CD4-positive, alpha-beta T cell (primary cell): ENCODE results near the gene GLTP. TPM values are rescaled to one million over a fixed set of nuclear protein-coding genes. Genes with fewer than 3 reads are reported as not detected.

Experiments
- ATAC-seq: fragments of 200-7000 bp; cut with Tn5 transposase; one replicate; pipeline ENCODE4 v1.10.0; 2022; ENCODE audit warnings: mild to moderate bottlenecking; ENCODE audit not compliant: poor library complexity
- CTCF ChIA-PET: fragments of 350-600 bp; sonication (Branson Sonifier 250); formaldehyde crosslinking; loops from one replicate; lab custom pipeline; 2021; ENCODE audit warnings: antibody characterized with exemption, inconsistent platforms; lab: Charles Lee
- POLR2A ChIA-PET: fragments of 350-600 bp; sonication (Branson Sonifier 250); formaldehyde crosslinking; loops from one replicate; lab custom pipeline; 2021; ENCODE audit warnings: antibody characterized with exemption, inconsistent platforms; lab: Charles Lee
- DNase-seq, 14 experiments: peaks; one replicate each; pipeline ENCODE4 v3.0.0-alpha.2; 2013 to 2020; ENCODE audit warnings: mixed read lengths in 2 of 14
- H3K27ac ChIP-seq, 2 donors: one replicate each; pipeline versions ENCODE4 v1.5.1 to v1.7.0; 2013; ENCODE audit warnings: low read length in 2 of 2, low read depth in 1 of 2, mild to moderate bottlenecking in 1 of 2
- H3K27me3 ChIP-seq, 2 experiments: 1 replicate in 1 of 2; 2 replicates in 1 of 2; pipeline versions ENCODE4 v1.6.1 to v1.7.0; 2013; ENCODE audit warnings: low read length in 2 of 2, control low read depth in 1 of 2, mild to moderate bottlenecking in 1 of 2, moderate library complexity in 1 of 2; ENCODE audit not compliant: insufficient read depth in 2 of 2, control insufficient read depth in 1 of 2
- H3K36me3 ChIP-seq: one replicate; pipeline ENCODE4 v1.6.1; 2013; ENCODE audit warnings: low read length, control low read depth; ENCODE audit not compliant: insufficient read depth
- H3K4me1 ChIP-seq: one replicate; pipeline ENCODE4 v1.6.1; 2013; ENCODE audit warnings: low read length, control low read depth; ENCODE audit not compliant: insufficient read depth
- H3K4me3 ChIP-seq: one replicate; pipeline ENCODE4 v1.5.1; 2013; ENCODE audit warnings: mild to moderate bottlenecking, low read length, moderate library complexity
- H3K9me3 ChIP-seq, 2 experiments: 1 replicate in 1 of 2; 2 replicates in 1 of 2; pipeline versions ENCODE4 v1.6.1 to v1.7.0; 2013; ENCODE audit warnings: low read length in 2 of 2, mild to moderate bottlenecking in 2 of 2, control low read depth in 1 of 2, moderate library complexity in 1 of 2; ENCODE audit not compliant: control insufficient read depth in 1 of 2, insufficient read depth in 1 of 2
- H3K27ac Mint-ChIP-seq: one replicate; pipeline ENCODE4 v1.8.0; 2020; ENCODE audit warnings: mixed read lengths
- H3K27me3 Mint-ChIP-seq: one replicate; pipeline ENCODE4 v1.8.0; 2021; ENCODE audit warnings: mixed read lengths
- H3K36me3 Mint-ChIP-seq: one replicate; pipeline ENCODE4 v1.8.0; 2021; ENCODE audit warnings: low read depth, mixed read lengths
- H3K4me1 Mint-ChIP-seq: one replicate; pipeline ENCODE4 v1.8.0; 2021; ENCODE audit warnings: low read depth, mixed read lengths
- H3K4me3 Mint-ChIP-seq: one replicate; pipeline ENCODE4 v1.8.0; 2020; ENCODE audit warnings: mild to moderate bottlenecking, mixed read lengths
- H3K9me3 Mint-ChIP-seq: one replicate; pipeline ENCODE4 v1.8.0; 2020; ENCODE audit warnings: mixed read lengths
- intact Hi-C, 2 experiments: fragments of 100-400 bp; cut with DNase I in 1 of 2; cut with micrococcal nuclease in 1 of 2; formaldehyde crosslinking; loops; one replicate each; pipeline versions ENCODE4 v1.15.1 to v1.9.0; 2023 to 2025; cut with DNase I, micrococcal nuclease
- total RNA-seq, 174 experiments: library from RNA in 2 of 174; stranded (reverse) in 2 of 174; gene quantifications; one replicate each; pipeline ENCODE4 v1.2.3 and lab custom pipeline; 2021 to 2026
- TF ChIP-seq, protein P1 (sequence below): fragments of 200-600 bp; IDR thresholded peaks from one replicate; pipeline ENCODE4 v1.8.0; 2022; ENCODE audit warnings: antibody characterized with exemption, mild to moderate bottlenecking

The GLTP gene
- total RNA-seq, 2 experiments from 2014 or later, result 24.8 to 25.2 TPM

DNA sequence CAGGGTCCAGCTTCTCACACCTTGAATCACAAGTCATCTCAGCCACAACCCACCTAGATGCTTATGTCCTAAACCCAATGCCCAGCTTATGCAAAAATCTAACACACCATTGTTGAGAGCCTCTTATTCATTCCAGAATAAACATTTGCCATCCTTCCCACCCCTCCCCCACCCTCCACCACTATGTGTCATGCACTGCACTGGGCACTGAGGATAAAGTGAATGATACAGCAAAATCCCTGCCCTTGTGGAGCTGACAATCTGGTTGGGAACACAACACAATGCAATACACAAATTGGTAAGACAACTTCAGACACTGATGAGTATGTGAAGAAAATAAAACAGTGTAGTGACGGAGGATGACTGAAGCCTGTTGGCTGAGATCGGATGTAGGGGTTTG is 1.4 kb upstream of the GLTP start:
- Mint-ChIP-seq H3K27ac (no peak overlapping the region), H3K36me3 (no peaks in the 10 kb centered on the region), H3K9me3 (no peaks in the 10 kb centered on the region), H3K4me3 (peak overlapping the region; percentile 86), H3K4me1 (peaks cover 42% of the 10 kb centered on the region), H3K27me3 (no peaks in the 10 kb centered on the region)
- no peaks in the 10 kb centered on the region for H3K27me3 ChIP-seq
- no peak for ATAC-seq
- peaks cover 34% of the 10 kb centered on the region for H3K4me1 ChIP-seq
- H3K9me3 ChIP-seq, result no peaks in the 10 kb centered on the region
- CTCF ChIA-PET, result interaction anchor here (1.5 kb wide), 1 partner anchor 19 kb away, joined by 6 read pairs; the partner anchor contains the start of gene TCHP
- POLR2A ChIA-PET, result interaction anchor here (1.7 kb wide), 1 partner anchor 19 kb away, joined by 8 read pairs; the partner anchor contains the start of gene TCHP
- H3K36me3 ChIP-seq, result no peaks in the 10 kb centered on the region
- DNase-seq, result no peak
- intact Hi-C loops, result loop anchor here in 1 of 2 experiments (1.0 to 10.0 kb wide), 5 partner anchors 116 to 453 kb away; partner anchors contain the start of genes ANKRD13A, GIT2, KCTD10 and UBE3B
- TF ChIP-seq, protein P1, sequence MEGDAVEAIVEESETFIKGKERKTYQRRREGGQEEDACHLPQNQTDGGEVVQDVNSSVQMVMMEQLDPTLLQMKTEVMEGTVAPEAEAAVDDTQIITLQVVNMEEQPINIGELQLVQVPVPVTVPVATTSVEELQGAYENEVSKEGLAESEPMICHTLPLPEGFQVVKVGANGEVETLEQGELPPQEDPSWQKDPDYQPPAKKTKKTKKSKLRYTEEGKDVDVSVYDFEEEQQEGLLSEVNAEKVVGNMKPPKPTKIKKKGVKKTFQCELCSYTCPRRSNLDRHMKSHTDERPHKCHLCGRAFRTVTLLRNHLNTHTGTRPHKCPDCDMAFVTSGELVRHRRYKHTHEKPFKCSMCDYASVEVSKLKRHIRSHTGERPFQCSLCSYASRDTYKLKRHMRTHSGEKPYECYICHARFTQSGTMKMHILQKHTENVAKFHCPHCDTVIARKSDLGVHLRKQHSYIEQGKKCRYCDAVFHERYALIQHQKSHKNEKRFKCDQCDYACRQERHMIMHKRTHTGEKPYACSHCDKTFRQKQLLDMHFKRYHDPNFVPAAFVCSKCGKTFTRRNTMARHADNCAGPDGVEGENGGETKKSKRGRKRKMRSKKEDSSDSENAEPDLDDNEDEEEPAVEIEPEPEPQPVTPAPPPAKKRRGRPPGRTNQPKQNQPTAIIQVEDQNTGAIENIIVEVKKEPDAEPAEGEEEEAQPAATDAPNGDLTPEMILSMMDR, result no peak
- no peak overlapping the region for H3K4me3 ChIP-seq
- H3K27ac ChIP-seq, result no peak overlapping the region

DNA sequence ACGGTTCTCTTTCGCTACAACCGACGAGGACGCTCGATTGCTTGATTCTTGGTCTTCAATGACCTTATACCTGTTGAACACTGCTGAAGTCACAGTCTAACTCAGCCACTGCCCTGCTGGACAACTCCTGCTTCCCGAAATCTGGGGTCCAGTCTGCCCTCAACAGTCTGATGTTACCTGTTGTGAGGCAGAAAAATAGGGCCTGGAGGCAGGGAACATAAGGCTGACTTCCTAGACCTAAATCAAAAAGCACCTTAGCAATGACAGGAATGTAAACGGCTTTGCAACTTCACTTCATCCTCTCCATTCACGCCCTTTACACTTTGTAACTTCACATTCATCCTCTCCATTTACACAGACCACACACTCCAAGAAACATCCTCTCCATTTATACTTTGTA is 597 bp upstream of the GLTP start:
- intact Hi-C loops, result loop anchor here (1.0 to 10.0 kb wide), 7 partner anchors 28 to 452 kb away; partner anchors contain the start of genes ANKRD13A (in 1 of the 2), GIT2 (in 1 of the 2), KCTD10 (in 1 of the 2) and UBE3B (in 1 of the 2)
- H3K9me3 ChIP-seq, result no peaks in the 10 kb centered on the region
- peaks cover 47% of the 10 kb centered on the region for H3K4me1 Mint-ChIP-seq
- ChIA-PET POLR2A (interaction anchor here (1.7 kb wide), 1 partner anchor 20 kb away, joined by 8 read pairs; the partner anchor contains the start of gene TCHP), CTCF (interaction anchor here (1.5 kb wide), 1 partner anchor 20 kb away, joined by 6 read pairs; the partner anchor contains the start of gene TCHP)
- ATAC-seq, result no peak
- peak in 1 of 14 experiments; percentile 29 for DNase-seq
- H3K4me3 Mint-ChIP-seq, result peak overlapping the region; percentile 86
- H3K4me1 ChIP-seq, result peaks cover 35% of the 10 kb centered on the region
- H3K27me3 Mint-ChIP-seq, result no peaks in the 10 kb centered on the region
- H3K27me3 ChIP-seq, result no peaks in the 10 kb centered on the region
- peak overlapping the region; percentile 87 for H3K27ac Mint-ChIP-seq
- H3K9me3 Mint-ChIP-seq, result no peaks in the 10 kb centered on the region
- no peaks in the 10 kb centered on the region for H3K36me3 ChIP-seq
- peak overlapping the region in 1 of 2 donors; percentile 32 for H3K27ac ChIP-seq
- no peaks in the 10 kb centered on the region for H3K36me3 Mint-ChIP-seq
- TF ChIP-seq, protein P1, result no peak
- H3K4me3 ChIP-seq, result peak overlapping the region; percentile 63

DNA sequence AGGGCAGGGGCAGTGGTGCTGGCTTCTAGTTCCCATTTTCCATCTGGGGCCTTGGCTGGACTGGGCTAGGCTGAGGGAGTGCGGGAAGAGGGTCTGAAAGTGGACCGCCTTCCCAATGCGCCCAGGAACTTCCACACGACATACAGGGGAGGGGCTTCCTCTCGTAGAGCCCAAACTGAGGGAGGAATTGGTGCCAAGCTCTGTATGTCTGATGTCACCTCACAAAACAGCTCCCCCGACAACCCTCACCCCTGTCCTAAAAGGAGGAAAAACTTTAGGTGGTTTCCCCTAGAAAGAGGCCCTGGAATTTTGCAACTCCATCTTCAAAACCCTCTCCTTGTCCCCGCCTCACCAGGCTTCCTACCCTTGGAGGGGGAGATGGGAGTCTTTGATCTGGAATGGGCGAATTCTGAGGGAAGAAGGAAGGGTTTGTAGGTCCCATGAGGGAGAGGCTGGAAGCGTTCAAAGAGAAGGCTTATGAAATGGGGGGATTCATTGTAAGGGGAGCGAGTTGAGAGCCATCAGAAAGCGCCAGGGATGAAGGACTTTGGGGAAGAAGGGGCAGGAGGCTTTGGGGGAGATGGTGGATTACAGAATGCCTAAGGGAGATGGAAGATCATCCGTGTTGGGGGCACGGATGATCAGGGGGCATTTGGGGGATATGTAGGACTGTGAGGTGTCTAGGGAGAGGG is 844 bp downstream of the GLTP start:
- Mint-ChIP-seq H3K27me3 (no peaks in the 10 kb centered on the region), H3K4me1 (peaks cover 62% of the 10 kb centered on the region), H3K36me3 (peaks cover 8% of the 10 kb centered on the region), H3K4me3 (peak overlapping the region; percentile 92), H3K27ac (peak overlapping the region; percentile 83), H3K9me3 (no peaks in the 10 kb centered on the region)
- CTCF ChIA-PET, result interaction anchor here (2.8 kb wide), 1 partner anchor 34 kb away, joined by 9 read pairs; no protein-coding TSS in a partner anchor
- no peak for ATAC-seq
- Histone ChIP-seq H3K27ac (peak overlapping the region; percentile 81 to 85), H3K36me3 (no peaks in the 10 kb centered on the region), H3K4me1 (peaks cover 35% of the 10 kb centered on the region), H3K4me3 (peak overlapping the region; percentile 98), H3K9me3 (no peaks in the 10 kb centered on the region), H3K27me3 (no peaks in the 10 kb centered on the region)
- intact Hi-C loops, result loop anchor here (1.0 to 10.0 kb wide), 9 partner anchors 25 to 451 kb away; partner anchors contain the start of genes ANKRD13A (in 1 of the 2), ATP2A2 (in 1 of the 2), GIT2 (in 1 of the 2) and KCTD10 (in 1 of the 2)
- POLR2A ChIA-PET, result no interaction called here
- TF ChIP-seq, protein P1, result no peak
- peak in 4 of 14 experiments; percentile 8 to 49 (median 34) for DNase-seq
